ENCODE measurements around the gene SF3B6.
"Not testable (repeated sequence)": the region's sequence is repeated elsewhere in the genome, so short reads cannot be mapped to it uniquely, and the experiment has no call there.

The SF3B6 gene, protein sequence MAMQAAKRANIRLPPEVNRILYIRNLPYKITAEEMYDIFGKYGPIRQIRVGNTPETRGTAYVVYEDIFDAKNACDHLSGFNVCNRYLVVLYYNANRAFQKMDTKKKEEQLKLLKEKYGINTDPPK

DNA sequence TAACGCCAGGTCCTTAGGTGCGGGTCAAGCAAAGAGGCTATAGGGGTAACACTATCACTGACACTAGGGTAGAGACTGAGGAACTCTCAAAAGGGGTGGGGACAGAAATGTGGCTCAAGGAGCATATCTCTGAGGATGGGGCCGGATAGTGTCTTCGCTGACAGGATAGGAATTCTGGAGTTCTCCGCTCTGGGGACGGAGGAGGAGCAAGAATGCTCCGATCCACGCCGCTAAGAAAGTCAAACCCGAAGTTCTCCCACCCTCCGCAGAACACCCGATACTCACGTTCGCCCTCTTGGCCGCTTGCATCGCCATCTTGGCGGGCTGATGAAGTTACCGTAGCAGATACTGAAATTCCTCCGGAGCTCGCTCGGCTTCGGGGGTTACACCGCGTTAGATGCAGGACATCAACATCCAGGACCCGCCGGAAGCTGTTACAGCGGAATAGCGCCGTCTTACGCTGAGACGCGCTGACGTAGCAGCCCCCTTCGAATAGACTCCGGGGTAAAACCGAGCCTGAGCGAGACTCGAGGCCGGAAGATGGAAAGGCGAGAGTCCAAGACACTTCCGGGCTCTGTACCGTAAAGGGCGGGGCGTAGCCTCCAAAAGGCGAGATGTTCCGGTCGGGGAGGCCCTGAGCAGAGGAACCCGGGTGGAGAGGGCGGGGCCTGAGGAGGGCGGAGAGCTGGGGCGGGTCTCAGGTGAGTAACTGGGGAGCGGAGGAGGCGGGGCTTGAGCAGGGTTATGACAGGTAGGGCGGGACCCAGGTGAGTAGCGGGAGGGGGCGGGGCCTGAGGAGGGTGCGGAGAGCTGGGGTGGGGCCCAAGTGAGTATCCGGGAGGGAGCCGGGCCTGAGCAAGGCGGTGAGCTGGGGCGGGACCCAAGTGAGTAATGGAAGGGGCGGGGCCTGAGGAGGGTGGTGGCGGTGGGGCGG, at the start of gene SF3B6:
SF3B6 (minus strand) TSS at position 412 of the 934 bp plus-strand sequence; CDS start at position 315, 97 bp downstream.
- in situ Hi-C loops (cut with MboI; ENCODE audit: low sequenced_read_pairs): no loop called here

DNA sequence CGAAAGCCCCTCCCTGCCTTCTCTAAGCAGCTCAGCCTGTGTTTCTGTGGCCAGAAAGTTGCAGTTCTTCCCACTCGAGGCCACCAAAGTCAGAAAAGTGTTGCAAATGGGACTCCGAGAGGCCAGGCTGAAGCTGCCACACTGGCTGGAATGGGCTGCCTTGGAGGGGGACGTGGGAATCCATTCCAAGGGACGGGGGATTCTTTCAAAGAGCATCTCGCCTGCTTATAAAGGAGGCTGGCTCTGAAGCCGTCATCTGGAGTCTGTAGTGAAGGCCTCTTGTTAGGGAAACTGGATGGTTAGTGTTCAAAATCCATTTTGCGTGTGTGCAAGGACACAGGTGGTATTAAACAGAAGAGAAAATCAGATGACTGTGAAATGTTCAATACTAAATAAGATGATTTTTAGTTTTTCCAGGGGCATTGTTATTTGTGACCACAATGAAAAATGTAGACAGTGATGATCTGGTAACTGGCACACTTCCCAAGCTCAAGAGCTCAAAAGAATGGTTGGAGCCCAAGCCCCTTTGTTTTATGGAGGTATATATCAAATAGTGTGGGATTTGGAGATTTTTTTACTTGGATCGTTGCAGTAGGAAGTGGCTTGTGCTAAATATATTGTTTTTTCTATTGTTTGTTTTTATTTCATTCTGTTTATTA, 47.9 kb upstream of the SF3B6 start:
- in situ Hi-C loops (cut with MboI; ENCODE audit: low sequenced_read_pairs): no loop called here

DNA sequence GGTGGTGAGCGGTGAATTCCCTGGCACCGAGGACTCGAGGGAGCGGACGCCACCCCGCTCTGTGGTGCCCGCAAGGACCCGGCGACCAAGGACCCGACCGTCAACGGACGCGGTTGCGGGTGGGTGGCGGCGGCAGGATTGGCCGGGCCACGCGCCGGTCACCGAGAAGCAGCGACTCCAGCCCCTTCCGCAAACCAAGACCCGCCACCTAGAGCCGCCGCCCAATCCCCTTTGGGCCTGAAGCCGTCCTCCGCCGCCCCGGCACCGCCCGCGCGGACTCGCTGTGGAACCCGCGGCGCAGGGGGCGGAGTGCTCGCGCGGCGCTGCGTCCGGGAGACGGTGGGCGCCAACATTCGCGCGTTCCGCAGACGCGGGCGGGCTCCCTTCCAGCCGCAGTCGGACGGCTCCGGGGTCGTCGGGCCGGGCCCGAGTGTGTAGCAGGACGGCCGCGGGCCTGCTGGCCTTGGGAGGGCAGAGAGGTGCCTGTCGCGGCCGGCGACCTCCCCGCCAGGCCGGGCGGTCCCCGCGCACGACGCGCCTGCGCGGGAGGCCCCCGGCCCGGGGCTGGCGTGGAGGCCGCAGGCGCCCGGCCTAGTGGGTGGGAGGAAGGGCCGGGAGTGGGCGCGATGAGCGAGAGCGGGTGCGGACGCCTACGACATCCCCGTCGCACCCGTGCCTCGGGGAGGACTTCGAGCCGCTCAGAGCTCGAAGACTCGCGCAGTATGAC, 47.2 kb upstream of the SF3B6 start, which contains the start of the genes FAM228B and PFN4:
FAM228B (plus strand) TSS at position 275 of the 727 bp plus-strand sequence. CDS start 893 bp downstream, outside the sequence.
PFN4 (minus strand) TSS at position 140 of the 727 bp plus-strand sequence. CDS start 799 bp downstream, outside the sequence.
- in situ Hi-C loops (cut with MboI; ENCODE audit: low sequenced_read_pairs): no loop called here

DNA sequence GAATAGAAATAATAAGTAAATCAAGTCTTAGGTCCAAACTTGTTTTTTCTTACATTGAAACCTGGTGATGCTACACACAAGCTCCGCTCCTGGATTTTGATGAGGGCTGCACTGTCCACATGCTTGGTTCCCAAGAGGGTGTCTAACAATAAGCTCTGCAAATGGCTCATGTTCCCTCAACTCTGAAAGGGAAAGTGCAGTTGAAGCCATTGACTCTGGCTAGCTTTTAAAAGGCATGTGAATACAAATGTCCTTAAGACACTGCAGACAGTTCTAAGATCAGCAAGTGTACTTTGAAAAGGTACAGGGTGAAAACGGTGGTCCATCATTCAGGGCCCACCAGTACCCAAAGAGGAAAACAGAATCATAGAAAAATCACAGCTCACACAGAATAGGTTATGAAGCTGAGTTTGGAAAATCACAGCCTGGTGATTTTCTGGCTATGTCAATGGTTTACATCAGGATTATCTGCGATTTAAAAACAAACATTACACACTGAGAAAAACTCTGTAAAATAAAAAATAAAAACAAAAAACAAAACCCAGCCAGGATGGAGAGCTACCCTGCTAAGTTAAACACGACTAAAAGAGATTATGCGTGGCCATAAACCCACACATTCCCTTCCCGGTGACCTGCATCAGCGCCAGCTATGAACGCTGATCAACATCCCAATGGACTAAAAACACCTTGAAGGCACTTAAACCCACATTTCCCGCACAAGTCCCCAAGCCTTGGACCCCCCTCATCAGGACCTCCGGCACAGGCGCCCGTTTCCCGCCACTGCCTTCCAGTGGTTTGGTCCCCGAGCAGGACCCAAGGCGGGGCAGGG, 46.5 kb upstream of the SF3B6 start:
- in situ Hi-C loops (cut with MboI; ENCODE audit: low sequenced_read_pairs): no loop called here

DNA sequence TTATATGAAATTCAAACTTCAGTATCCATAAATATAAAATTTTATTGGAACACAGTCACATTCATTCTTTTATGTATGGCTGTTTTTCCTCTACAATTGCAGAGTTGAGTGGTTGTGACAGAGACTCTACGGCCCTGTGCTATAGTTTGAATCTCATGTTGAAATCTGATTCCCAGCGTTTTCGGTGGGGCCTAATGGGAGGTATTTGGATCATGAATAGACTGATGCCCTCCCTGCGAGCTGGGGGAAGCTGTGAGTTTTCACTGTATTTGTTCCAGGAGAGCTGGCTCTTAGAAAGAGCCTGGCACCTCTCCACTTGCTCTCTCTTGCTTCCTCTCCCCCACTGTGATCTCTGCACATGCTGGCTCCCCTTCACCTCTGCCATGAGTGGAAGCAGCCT, 45.3 kb upstream of the SF3B6 start:
- in situ Hi-C loops (cut with MboI; ENCODE audit: low sequenced_read_pairs): no loop called here

DNA sequence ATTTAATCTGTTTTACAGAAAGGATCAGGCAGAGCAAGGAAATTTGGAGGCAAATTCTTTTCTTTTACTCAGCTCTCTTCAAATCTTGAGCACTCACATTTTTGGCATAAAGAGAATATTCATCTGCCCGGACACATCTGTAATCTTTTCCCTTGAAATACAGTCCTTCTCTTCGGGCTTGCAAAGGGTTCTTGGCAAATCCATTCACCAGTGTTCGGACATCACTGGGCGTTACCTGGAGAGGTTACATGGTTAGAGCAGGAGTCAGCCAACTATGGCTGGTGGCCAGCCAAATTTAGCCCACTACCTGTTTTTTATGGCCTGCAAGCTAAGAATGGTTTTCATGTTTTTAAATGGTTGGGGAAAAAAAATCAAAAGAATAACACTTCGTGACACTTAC, 44.9 kb upstream of the SF3B6 start:
- in situ Hi-C loops (cut with MboI; ENCODE audit: low sequenced_read_pairs): no loop called here

DNA sequence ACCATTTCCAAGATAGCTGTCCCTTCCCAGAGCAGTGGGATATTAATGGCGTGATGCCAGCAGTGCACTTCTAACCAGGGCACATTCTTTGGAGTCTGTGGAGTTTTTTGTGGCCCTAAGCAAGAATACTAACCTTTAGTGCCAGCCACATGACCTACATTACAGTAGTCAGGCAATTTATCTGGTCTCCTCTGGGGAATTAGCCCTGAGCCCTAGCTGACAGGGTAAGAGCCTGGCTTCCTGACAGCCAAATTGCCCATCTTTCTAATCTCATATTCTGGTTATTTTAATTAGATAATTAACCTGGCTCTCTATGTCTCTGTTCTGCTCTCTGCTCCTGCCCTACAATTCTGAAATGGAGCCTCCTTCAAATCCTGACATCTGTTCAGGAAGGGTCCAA, 41.8 kb upstream of the SF3B6 start:
- in situ Hi-C loops (cut with MboI; ENCODE audit: low sequenced_read_pairs): no loop called here

DNA sequence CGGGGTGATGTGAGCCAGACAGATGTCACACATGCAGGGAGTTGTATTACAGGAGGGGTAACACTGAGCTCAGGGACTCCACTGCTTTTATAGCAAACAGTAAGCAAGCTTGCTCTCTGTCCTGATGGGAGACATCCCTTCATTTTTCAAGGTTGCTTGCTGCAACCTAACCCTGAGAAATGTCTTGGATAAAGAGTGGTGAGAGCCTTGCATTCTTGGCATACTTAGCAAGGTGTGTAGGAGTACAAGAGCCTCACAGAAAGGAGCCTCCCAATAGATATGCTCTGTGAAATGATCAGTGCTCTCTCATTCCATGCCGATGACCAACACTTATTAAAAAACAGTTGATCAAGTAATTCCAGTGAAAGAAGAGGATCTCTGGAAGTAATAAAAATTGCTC, 38.9 kb upstream of the SF3B6 start:
- in situ Hi-C loops (cut with MboI; ENCODE audit: low sequenced_read_pairs): no loop called here

DNA sequence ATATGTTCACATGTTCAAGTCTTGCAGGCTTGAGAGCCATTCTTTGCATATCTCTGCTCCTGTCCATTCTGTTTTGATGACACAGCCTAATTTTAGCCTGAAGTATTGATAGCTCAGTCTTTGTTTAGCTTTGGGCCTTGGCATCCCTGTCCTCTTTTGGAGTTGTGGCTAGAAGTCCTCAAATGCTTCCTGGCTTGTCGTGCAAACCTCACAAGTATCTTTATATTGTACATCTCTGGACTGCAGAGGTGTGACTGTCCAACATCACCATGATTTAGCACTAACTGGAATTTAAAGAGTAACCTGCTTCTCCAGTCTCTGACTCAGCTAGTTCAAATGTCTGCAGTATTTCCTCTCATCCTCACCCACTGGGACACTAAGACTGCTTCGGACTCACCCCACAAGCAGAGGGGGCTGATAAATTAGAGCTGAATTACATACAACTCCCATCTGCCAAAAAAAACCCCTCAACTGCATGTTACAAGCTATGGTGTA, 35.3 kb upstream of the SF3B6 start:
- in situ Hi-C loops (cut with MboI; ENCODE audit: low sequenced_read_pairs): no loop called here

DNA sequence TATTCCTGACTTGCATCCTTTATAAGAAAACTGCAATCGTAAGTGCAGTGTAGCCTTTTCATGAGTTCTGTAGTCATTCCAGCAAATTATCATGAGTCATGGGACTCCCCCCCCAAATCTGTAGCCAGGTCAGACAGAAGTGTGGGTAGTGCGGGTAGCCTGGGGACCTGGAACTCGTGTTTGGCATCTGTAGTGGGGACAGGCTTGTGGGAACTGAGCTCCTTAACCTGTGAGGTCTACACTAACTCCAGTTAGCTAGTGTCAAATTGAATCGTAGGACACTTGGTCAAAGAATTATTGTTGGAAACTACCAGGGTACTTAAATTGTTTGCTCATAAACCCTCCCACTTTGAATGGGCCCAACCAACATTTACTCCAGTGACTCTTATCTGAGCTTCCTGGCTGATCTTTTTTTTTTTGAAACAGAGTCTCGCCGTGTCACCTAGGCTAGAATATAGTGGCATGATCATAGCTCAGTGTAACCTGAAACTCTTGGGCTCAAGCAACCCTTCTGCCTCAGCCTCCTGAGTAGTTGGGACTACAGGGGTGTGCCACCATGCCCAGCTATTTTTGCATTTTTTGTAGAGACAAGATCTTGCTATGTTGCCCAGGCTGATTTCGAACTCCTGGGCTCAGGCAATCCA, 34.7 kb upstream of the SF3B6 start:
- in situ Hi-C loops (cut with MboI; ENCODE audit: low sequenced_read_pairs): no loop called here

DNA sequence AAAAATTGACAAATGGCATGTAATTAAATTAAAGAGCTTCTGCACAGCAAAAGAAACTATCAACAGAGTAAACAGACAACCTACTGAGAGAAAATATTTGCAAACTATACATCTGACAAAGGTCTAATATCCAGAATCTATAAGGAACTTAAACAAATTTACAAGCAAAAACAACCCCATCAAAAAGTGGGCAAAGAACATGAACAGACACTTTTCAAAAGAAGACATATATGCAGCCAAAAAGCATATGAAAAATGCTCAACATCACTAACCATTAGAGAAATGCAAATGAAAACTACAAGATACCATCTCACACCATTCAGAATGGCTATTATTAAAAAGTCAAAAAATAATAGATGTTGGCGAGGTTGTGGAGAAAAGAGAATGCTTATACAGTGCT, 33.3 kb upstream of the SF3B6 start:
- in situ Hi-C loops (cut with MboI; ENCODE audit: low sequenced_read_pairs): not testable (repeated sequence)

DNA sequence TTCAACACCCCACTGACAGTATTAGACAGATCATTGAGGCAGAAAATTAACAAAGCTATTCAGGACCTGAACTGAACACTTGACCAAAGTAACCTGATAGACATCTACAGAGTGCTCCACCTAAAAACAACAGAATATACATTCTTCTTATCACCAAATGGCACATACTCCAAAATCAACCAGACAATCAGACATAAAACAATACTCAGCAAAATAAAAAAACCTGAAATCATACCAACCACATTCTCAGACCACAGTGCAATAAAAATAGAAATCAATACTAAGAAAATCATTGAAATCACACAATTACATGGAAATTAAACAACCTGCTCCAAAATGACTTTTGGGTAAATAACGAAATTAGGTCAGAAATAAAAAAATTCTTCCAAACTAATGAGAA, 31.2 kb upstream of the SF3B6 start:
- in situ Hi-C loops (cut with MboI; ENCODE audit: low sequenced_read_pairs): no loop called here

DNA sequence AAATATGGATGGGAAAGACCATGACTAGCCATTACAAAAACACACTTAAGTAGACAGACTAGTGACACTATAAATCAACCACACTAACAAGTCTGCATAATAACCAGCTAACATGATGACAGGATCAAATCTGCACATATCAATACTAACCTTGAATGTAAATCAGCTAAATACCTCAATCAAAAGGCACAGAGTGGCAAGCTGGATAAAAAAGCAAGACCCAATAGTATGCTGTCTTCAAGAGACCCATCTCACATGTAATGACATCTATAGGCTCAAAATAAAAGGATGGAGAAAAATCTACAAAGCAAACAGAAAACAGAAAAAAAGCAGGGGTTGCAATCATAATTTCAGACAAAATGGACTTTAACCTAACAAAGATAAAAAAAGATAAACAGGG, 30.7 kb upstream of the SF3B6 start:
- in situ Hi-C loops (cut with MboI; ENCODE audit: low sequenced_read_pairs): no loop called here

DNA sequence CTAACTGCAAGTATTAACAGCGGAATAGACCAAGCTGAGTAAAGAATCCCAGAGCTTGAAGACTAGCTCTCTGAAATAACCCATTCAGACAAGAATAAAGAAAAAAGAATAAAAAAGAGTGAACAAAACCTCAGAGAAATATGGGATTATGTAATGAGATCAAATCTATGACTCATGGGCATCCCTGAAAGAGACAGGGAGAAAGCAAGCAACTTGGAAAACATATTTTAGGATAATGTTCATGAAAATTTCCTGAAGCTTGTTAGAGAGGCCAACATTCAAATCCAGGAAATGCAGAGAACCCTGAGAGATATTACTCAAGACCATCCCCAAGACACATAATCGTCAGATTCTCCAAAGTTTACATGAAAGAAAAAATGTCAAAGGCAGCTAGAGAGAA, 29.7 kb upstream of the SF3B6 start:
- in situ Hi-C loops (cut with MboI; ENCODE audit: low sequenced_read_pairs): no loop called here

DNA sequence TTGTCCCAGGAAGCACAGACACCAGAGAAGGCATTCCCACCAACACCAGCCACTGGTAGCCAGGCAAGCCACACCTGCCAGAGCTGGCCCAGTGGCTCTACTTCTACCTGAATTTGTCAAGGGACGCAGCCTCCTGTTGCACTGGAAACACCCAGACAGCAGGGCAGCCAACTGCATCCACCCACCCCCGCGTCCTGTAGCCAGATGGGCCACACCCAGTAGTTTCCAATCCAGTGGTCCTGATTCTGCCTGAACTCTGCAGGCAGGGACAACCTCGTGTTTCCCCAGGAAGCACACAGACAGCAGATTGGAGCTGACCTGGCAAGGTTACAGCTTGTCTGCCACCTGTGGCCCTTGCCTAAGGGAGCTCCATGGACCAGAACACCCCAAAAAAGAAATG, 28.8 kb upstream of the SF3B6 start:
- in situ Hi-C loops (cut with MboI; ENCODE audit: low sequenced_read_pairs): no loop called here

DNA sequence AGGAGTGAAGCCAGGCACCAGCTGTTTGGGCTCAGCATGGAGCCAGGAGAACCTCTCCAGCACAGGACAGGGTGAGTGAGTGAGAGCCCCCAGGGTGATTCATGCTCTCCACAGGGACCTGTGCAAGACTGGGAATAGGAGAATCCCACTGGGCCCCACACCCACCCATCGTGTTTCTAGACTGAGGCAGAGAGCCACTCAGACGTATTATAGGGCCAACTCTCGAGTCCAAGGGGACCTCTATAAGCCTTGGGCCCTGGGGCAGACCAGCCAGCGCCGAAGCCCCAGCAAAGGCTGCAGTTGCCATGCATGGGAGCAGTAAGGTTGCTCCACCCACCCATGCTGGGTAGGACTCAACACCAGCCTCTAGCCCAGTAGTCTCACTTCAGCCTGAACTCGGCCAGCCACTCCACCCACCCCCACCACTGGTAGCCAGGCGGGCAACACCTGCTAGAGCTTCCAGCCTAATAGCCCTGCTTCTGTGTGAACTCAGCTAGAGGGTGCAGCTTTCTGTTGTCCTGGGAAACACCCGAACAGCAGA, 28.1 kb upstream of the SF3B6 start:
- in situ Hi-C loops (cut with MboI; ENCODE audit: low sequenced_read_pairs): no loop called here

DNA sequence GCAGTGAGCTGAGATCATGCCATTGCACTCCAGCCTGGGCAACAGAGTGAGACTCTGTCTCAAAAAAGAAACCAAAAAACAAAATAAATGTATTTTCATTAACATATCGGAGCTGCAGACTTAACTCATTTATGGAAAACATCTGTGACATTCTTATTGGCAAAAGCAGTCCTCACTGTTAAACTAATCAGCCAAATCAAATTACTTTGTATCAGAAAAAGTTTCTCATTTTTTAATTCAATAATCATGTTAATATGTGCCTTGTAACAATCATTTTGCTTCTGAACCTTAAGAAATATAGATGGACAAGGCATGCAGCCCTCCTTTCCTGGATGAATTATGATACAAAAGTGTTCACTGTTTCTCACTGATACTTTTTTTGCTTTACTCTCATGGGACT, 26.6 kb upstream of the SF3B6 start:
- in situ Hi-C loops (cut with MboI; ENCODE audit: low sequenced_read_pairs): no loop called here

DNA sequence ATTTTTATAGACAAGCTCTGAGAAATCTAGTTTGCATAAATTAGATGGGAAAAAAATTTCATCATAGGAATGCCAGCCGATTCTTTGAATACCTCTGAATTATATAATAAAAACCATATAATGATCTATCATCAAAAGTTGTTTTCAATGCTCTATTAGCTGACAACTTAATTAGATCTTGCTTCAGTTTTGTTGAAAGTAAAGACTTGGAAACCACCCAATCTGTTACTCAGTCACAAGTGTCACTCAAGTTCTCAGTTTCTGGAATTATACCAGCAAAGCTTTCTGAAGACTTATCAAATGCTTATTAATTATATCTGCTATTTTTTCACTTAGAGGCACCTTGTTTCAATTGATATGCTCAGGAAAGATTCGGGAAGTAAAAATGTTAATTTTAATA, 25.9 kb upstream of the SF3B6 start:
- in situ Hi-C loops (cut with MboI; ENCODE audit: low sequenced_read_pairs): no loop called here

DNA sequence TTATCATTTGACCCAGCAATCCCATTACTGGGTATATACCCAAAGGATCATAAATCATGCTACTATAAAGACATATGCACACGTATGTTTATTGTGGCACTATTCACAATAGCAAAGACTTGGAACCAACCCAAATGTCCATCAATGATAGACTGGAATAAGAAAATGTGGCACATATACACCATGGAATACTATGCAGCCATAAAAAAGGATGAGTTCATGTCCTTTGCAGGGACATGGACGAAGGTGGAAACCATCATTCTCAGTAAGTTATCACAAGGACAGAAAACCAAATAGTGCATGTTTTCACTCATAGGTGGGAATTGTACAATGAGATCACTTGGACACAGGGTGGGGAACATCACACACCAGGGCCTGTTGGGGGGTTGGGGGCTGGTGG, 24.6 kb upstream of the SF3B6 start:
- in situ Hi-C loops (cut with MboI; ENCODE audit: low sequenced_read_pairs): not testable (repeated sequence)
